MM.1S (cell line): ENCODE data around the gene DLGAP1.
A peak's percentile ranks its signal among the peaks of the same experiment; 100 is the strongest.

Experiments
- DNase-seq: peaks from one replicate; pipeline ENCODE4 v3.0.0-alpha.2; 2015
- H2AFZ ChIP-seq: fragments of 300-600 bp; sonication (generic); 2 replicates; pipeline ENCODE4 v1.6.0; 2016; ENCODE audit warnings: antibody characterized with exemption, low read length
- H3F3A ChIP-seq: fragments of 300-600 bp; sonication (generic); 2 replicates; pipeline ENCODE4 v1.6.1; 2016; ENCODE audit warnings: mild to moderate bottlenecking, antibody characterized with exemption, low read length, moderate library complexity, mixed read lengths; ENCODE audit not compliant: insufficient read depth
- H3K27ac ChIP-seq: fragments of 300-600 bp; sonication (generic); 2 replicates; pipeline ENCODE4 v1.5.1; 2016; ENCODE audit warnings: mild to moderate bottlenecking, low read length
- H3K27me3 ChIP-seq: fragments of 300-600 bp; sonication (generic); replicated peaks from 2 replicates; pipeline ENCODE4 v1.6.0; 2016; ENCODE audit warnings: low read length; ENCODE audit not compliant: insufficient read depth
- H3K36me3 ChIP-seq: fragments of 300-600 bp; sonication (generic); replicated peaks from 2 replicates; pipeline ENCODE4 v1.6.1; 2016; ENCODE audit warnings: mild to moderate bottlenecking, low read length, mixed read lengths; ENCODE audit not compliant: insufficient read depth
- H3K4me1 ChIP-seq: fragments of 300-600 bp; sonication (generic); 2 replicates; pipeline ENCODE4 v1.6.1; 2016; ENCODE audit warnings: low read length, mixed read lengths
- H3K4me2 ChIP-seq: fragments of 300-600 bp; sonication (generic); 2 replicates; pipeline ENCODE4 v1.6.0; 2016; ENCODE audit warnings: low read depth, low read length
- H3K4me3 ChIP-seq: fragments of 300-600 bp; sonication (generic); 2 replicates; pipeline ENCODE4 v1.5.1; 2016; ENCODE audit warnings: low read length, mixed read lengths
- H3K79me2 ChIP-seq: fragments of 300-600 bp; sonication (generic); 2 replicates; pipeline ENCODE4 v1.6.1; 2016; ENCODE audit warnings: mixed run types, low read length, mixed read lengths
- H3K9ac ChIP-seq: fragments of 300-600 bp; sonication (generic); 2 replicates; pipeline ENCODE4 v1.6.1; 2016; ENCODE audit warnings: low read length, mixed read lengths
- H3K9me2 ChIP-seq: fragments of 300-600 bp; sonication (generic); replicated peaks from 2 replicates; pipeline ENCODE4 v1.6.1; 2016; ENCODE audit warnings: mild to moderate bottlenecking, low read length, mixed read lengths; ENCODE audit not compliant: insufficient read depth
- H3K9me3 ChIP-seq: fragments of 300-600 bp; sonication (generic); replicated peaks from 2 replicates; pipeline ENCODE4 v1.6.1; 2016; ENCODE audit warnings: mild to moderate bottlenecking, low read length, mixed read lengths; ENCODE audit not compliant: insufficient read depth
- H4K20me1 ChIP-seq: fragments of 300-600 bp; sonication (generic); 2 replicates; pipeline ENCODE4 v1.6.1; 2016; ENCODE audit warnings: mild to moderate bottlenecking, low read length, moderate library complexity, mixed read lengths; ENCODE audit not compliant: insufficient read depth
- EZH2 ChIP-seq: fragments of 300-600 bp; sonication (generic); optimal IDR thresholded peaks from 2 replicates; pipeline ENCODE3; 2017; ENCODE audit warnings: low read depth, mild to moderate bottlenecking, antibody characterized with exemption, low read length, mixed read lengths
- EZH2phosphoT487 ChIP-seq: fragments of 300-600 bp; sonication (generic); IDR thresholded peaks from 2 replicates; pipeline ENCODE4 v1.6.1; 2018; ENCODE audit warnings: antibody characterized with exemption, low read length
- TF ChIP-seq, protein P1 (sequence below): fragments of 300-600 bp; sonication (generic); IDR thresholded peaks from 2 replicates; pipeline ENCODE4 v1.5.1; 2016; ENCODE audit warnings: antibody characterized with exemption, low read length, mixed read lengths

The DLGAP1 gene

DNA sequence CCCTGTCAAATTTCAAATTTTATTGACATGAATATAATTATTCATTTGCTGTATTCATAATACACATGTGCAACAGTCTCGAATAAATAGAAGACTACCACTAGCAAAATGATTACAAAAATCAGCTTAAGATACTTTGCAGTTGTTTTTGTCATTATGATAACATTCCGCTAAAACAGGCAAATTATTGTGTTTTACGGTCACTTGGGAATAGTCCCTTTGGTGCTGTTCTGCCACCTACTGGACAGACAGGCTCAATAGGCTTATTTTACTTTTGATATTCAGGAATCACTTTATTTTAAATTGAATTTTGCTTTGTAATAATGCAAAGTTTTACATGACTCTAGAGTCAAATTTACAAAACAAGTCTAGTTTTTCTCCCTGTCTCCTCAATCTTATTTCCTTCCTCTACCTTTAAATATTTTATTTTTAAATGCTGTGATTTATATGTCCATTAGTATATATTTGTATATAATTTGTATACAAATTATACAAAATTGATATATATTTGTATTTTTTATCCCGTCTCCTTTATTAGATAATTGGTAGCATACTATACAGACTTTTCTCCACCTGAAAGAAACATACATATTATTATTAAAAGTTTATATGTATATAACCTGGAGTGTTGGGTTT is 456.3 kb downstream of the DLGAP1 start:
- H3F3A ChIP-seq: no peaks in the 10 kb centered on the region
- no peak overlapping the region for H3K4me2 ChIP-seq
- H2AFZ ChIP-seq: no peak overlapping the region
- TF ChIP-seq EZH2phosphoT487 (no peak), EZH2 (no peak)
- TF ChIP-seq, protein P1, sequence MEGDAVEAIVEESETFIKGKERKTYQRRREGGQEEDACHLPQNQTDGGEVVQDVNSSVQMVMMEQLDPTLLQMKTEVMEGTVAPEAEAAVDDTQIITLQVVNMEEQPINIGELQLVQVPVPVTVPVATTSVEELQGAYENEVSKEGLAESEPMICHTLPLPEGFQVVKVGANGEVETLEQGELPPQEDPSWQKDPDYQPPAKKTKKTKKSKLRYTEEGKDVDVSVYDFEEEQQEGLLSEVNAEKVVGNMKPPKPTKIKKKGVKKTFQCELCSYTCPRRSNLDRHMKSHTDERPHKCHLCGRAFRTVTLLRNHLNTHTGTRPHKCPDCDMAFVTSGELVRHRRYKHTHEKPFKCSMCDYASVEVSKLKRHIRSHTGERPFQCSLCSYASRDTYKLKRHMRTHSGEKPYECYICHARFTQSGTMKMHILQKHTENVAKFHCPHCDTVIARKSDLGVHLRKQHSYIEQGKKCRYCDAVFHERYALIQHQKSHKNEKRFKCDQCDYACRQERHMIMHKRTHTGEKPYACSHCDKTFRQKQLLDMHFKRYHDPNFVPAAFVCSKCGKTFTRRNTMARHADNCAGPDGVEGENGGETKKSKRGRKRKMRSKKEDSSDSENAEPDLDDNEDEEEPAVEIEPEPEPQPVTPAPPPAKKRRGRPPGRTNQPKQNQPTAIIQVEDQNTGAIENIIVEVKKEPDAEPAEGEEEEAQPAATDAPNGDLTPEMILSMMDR: peak; percentile 74
- H3K9me3 ChIP-seq: no peaks in the 10 kb centered on the region
- H3K79me2 ChIP-seq: no peaks in the 10 kb centered on the region
- peak; percentile 41 for DNase-seq
- no peaks in the 10 kb centered on the region for H3K4me1 ChIP-seq
- no peaks in the 10 kb centered on the region for H3K36me3 ChIP-seq
- no peaks in the 10 kb centered on the region for H4K20me1 ChIP-seq
- no peak overlapping the region for H3K9ac ChIP-seq
- H3K27ac ChIP-seq: no peak overlapping the region
- no peak overlapping the region for H3K4me3 ChIP-seq
- no peaks in the 10 kb centered on the region for H3K9me2 ChIP-seq
- no peaks in the 10 kb centered on the region for H3K27me3 ChIP-seq

GRCh38 chr18:3995476-3996102 is 459.5 kb downstream of the DLGAP1 start:
- DNase-seq: peak; percentile 77

DNA sequence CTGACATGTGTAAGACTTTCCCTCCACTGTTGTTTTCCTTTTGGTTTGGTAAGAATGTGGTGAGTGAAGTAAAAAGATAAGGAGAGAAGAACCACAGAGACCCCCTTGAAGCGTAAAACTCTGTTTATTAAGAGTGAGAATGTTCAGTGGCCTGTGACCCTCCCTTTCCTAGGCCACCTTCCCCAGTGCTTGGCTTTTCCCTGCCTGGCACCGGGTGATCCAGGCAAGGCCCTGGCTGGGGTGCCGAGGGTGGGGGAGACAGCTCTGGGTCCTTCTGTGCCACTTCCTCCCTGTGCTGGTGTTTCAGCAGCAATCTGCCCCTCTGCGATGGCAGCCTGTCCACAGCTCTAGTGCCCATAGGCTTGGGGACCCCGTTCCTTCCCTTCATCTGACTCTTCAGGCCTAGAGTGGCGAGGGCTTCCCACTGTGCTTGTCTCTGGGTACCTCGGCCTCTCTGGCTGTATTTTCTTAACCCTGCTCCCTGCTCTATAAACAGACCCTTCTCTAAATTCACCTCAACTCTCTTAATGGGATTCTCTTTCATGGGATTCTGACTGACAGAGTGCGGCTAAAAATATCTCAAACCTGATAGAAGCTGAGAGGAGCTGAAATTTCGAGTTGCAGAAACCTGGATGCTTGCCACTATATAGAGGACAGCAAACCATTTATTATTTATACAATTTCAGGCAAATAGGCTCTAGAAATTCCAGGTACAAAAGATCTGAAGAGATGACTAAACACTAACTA is 461.0 kb downstream of the DLGAP1 start:
- Histone ChIP-seq H3K9me3 (no peaks in the 10 kb centered on the region), H3K36me3 (no peaks in the 10 kb centered on the region), H4K20me1 (no peaks in the 10 kb centered on the region), H3K79me2 (no peaks in the 10 kb centered on the region), H2AFZ (no peak overlapping the region), H3K27me3 (no peaks in the 10 kb centered on the region), H3K4me3 (no peak overlapping the region), H3K4me2 (no peak overlapping the region), H3F3A (no peaks in the 10 kb centered on the region), H3K9me2 (no peaks in the 10 kb centered on the region), H3K27ac (no peak overlapping the region), H3K9ac (no peak overlapping the region), H3K4me1 (no peaks in the 10 kb centered on the region)
- DNase-seq: no peak
- TF ChIP-seq, protein P1: no peak
- TF ChIP-seq EZH2phosphoT487 (no peak), EZH2 (no peak)

More at GRCh38 chr18:3995476-3996102, 459.5 kb downstream of the DLGAP1 start:
- H3K9me3 ChIP-seq: no peaks in the 10 kb centered on the region
- TF ChIP-seq EZH2: no peak
- TF ChIP-seq, protein P1: peak; percentile 77
- H3K4me3 ChIP-seq: no peak overlapping the region
- no peaks in the 10 kb centered on the region for H4K20me1 ChIP-seq
- H3K4me1 ChIP-seq: no peaks in the 10 kb centered on the region
- H3K9me2 ChIP-seq: no peaks in the 10 kb centered on the region
- H3K4me2 ChIP-seq: 0 out of 2 replicates have a peak overlapping the region, but pooled peaks have one; percentile 7
- no peak overlapping the region for H3K27ac ChIP-seq
- H3K9ac ChIP-seq: no peak overlapping the region
- no peaks in the 10 kb centered on the region for H3K27me3 ChIP-seq
- H3K79me2 ChIP-seq: no peaks in the 10 kb centered on the region
- no peaks in the 10 kb centered on the region for H3F3A ChIP-seq
- H2AFZ ChIP-seq: no peak overlapping the region
- no peaks in the 10 kb centered on the region for H3K36me3 ChIP-seq
